ENCODE data around the gene TRMT11. TPM values are rescaled to one million over a fixed set of nuclear protein-coding genes. Genes with fewer than 3 reads are reported as not detected.

Gene TRMT11
- total and polyA plus RNA-seq, 10 of the 15 experiments (the other 5 are each of a cell fraction or from before 2014, with no cell fraction given): 34.0 to 81.1 (median 43.7) TPM

- H3K79me2 ChIP-seq (ENCODE audit: control insufficient read depth, insufficient read depth, low read length): no peaks in the 10 kb centered on the region
- no peaks in the 10 kb centered on the region for H4K20me1 ChIP-seq (ENCODE audit: control insufficient read depth, insufficient read depth)
- FAIRE-seq (no peak), DNase-seq (ENCODE audit: low read depth, low spot score) (no peak), ATAC-seq (no peak)
- H3K27me3 ChIP-seq (replicated peaks in 1 of 2; ENCODE audit: control insufficient read depth in 2 of 2, insufficient read depth in 2 of 2, low read length in 1 of 2): no peaks in the 10 kb centered on the region
- ChIA-PET CTCF (interaction anchor here (1.3 kb wide), 1 partner anchor 13 kb away, joined by 3 read pairs; no protein-coding TSS in a partner anchor), SMC1A (ENCODE audit: uncharacterized antibody, unreplicated experiment) (interaction anchor here (0.6 to 2.1 kb wide), 4 partner anchors 11 to 72 kb away, joined by 3 to 6 read pairs (median 5); no protein-coding TSS in a partner anchor), RAD21 (ENCODE audit: unreplicated experiment) (no interaction called here), POLR2A (interaction anchor here (0.7 to 1.5 kb wide), 2 partner anchors 9 to 13 kb away, joined by 3 read pairs; no protein-coding TSS in a partner anchor)
- no peak overlapping the region for H3K4me2 ChIP-seq (ENCODE audit: control insufficient read depth, insufficient read depth)
- no peak for TF ChIP-seq RFX5 (IDR thresholded peaks at IDR 0.05; ENCODE audit: low read depth, low read length)
- no peak for TF ChIP-seq MYC (IDR thresholded peaks at IDR 0.05; ENCODE audit: insufficient read depth, insufficient read length, insufficient replicate concordance, low read length, severe bottlenecking)
- no peak for TF ChIP-seq BRCA1 (IDR thresholded peaks at IDR 0.05; ENCODE audit: low read depth, low read length)
- TF ChIP-seq CHD2 (IDR thresholded peaks at IDR 0.05; ENCODE audit: borderline replicate concordance, low read depth, low read length): no peak
- no peak for TF ChIP-seq SMAD5 (IDR thresholded peaks at IDR 0.05; ENCODE audit: low read depth)
- no peak for TF ChIP-seq CBX3 (IDR thresholded peaks at IDR 0.05; ENCODE audit: borderline replicate concordance, low read depth)
- no peak for TF ChIP-seq RBBP5 (conservative IDR thresholded peaks at IDR 0.05)
- no peaks in the 10 kb centered on the region for H3K4me1 ChIP-seq (ENCODE audit: control insufficient read depth, insufficient read depth, low read length)
- in situ Hi-C loops (cut with MboI): no loop called here
- no peak overlapping the region for H3K27ac ChIP-seq (ENCODE audit: control insufficient read depth, insufficient read depth)
- intact Hi-C loops (cut with micrococcal nuclease; ENCODE audit: unreplicated experiment): no loop called here
- no peaks in the 10 kb centered on the region for H3K9me3 ChIP-seq (replicated peaks; ENCODE audit: control insufficient read depth, insufficient read depth, low read length)
- H3K9ac ChIP-seq (ENCODE audit: control insufficient read depth, insufficient read depth, low read length): no peak overlapping the region
- no peak overlapping the region for H3K4me3 ChIP-seq
- WGBS (ENCODE audit: insufficient coverage, insufficient replicate concordance, low lambda C conversion rate, missing lambda C conversion rate): 0% methylated on average over 1 of the region's 1 CpG
- no TSS peak for BruUV-seq (replicated peaks)
- H2AFZ ChIP-seq (ENCODE audit: control insufficient read depth, low read depth, low read length): no peak overlapping the region
- H3K36me3 ChIP-seq (ENCODE audit: control insufficient read depth in 2 of 2, insufficient read depth in 2 of 2, low read length in 1 of 2): peaks cover 0 to 1% of the 10 kb centered on the region in 2 experiments; a peak in 2 of 4 replicates
These were observed 66.1 kb downstream of the TRMT11 start for GRCh38 chr6:126052485-126052884.

GRCh38 chr6:126054258-126054702 lies 67.9 kb downstream of the TRMT11 start:
- Histone ChIP-seq H3K27ac (ENCODE audit: control insufficient read depth, insufficient read depth) (no peak overlapping the region), H3K4me2 (ENCODE audit: control insufficient read depth, insufficient read depth) (no peak overlapping the region), H3K4me1 (ENCODE audit: control insufficient read depth, insufficient read depth, low read length) (no peaks in the 10 kb centered on the region), H3K9me3 (replicated peaks; ENCODE audit: control insufficient read depth, insufficient read depth, low read length) (no peaks in the 10 kb centered on the region), H4K20me1 (ENCODE audit: control insufficient read depth, insufficient read depth) (no peaks in the 10 kb centered on the region), H3K4me3 (no peak overlapping the region), H2AFZ (ENCODE audit: control insufficient read depth, low read depth, low read length) (no peak overlapping the region), H3K36me3 (ENCODE audit: control insufficient read depth in 2 of 2, insufficient read depth in 2 of 2, low read length in 1 of 2) (no peaks in the 10 kb centered on the region; a peak in 1 of 4 replicates), H3K9ac (ENCODE audit: control insufficient read depth, insufficient read depth, low read length) (no peak overlapping the region), H3K79me2 (ENCODE audit: control insufficient read depth, insufficient read depth, low read length) (no peaks in the 10 kb centered on the region), H3K27me3 (replicated peaks in 1 of 2; ENCODE audit: control insufficient read depth in 2 of 2, insufficient read depth in 2 of 2, low read length in 1 of 2) (no peaks in the 10 kb centered on the region)
- no TSS peak for BruUV-seq (replicated peaks)
- SMC1A ChIA-PET (ENCODE audit: uncharacterized antibody, unreplicated experiment): interaction anchor here (0.8 to 1.2 kb wide), 2 partner anchors 12 to 18 kb away, joined by 3 read pairs; no protein-coding TSS in a partner anchor
- in situ Hi-C loops (cut with MboI): no loop called here
- 97% methylated on average over 4 of the region's 4 CpGs for WGBS (ENCODE audit: insufficient coverage, insufficient replicate concordance, low lambda C conversion rate, missing lambda C conversion rate)
- POLR2A ChIA-PET: interaction anchor here (1.0 kb wide), 1 partner anchor 42 kb away, joined by 4 read pairs; no protein-coding TSS in a partner anchor
- ATAC-seq (no peak; the same call in 2 of the 3 replicates), DNase-seq (ENCODE audit: low read depth, low spot score) (no peak), FAIRE-seq (no peak)
- RAD21 ChIA-PET (ENCODE audit: unreplicated experiment): no interaction called here
- CTCF ChIA-PET: interaction anchor here (0.6 to 0.8 kb wide), 4 partner anchors 16 to 75 kb away, joined by 3 to 4 read pairs (median 3); no protein-coding TSS in a partner anchor
- intact Hi-C loops (cut with micrococcal nuclease; ENCODE audit: unreplicated experiment): no loop called here
- TF ChIP-seq E2F4 (IDR thresholded peaks at IDR 0.05; ENCODE audit: low read depth, low read length): no peak
- TF ChIP-seq BMI1 (IDR thresholded peaks at IDR 0.05; ENCODE audit: borderline replicate concordance): no peak
- TF ChIP-seq SMARCA5 (IDR thresholded peaks at IDR 0.05): no peak
- TF ChIP-seq USF1 (IDR thresholded peaks at IDR 0.05; ENCODE audit: borderline replicate concordance, extremely low read length, insufficient read depth, low read depth, low read length): no peak
- no peak for TF ChIP-seq RUNX3 (IDR thresholded peaks at IDR 0.05; ENCODE audit: low read length)
- no peak for TF ChIP-seq KDM1A (IDR thresholded peaks at IDR 0.05; ENCODE audit: borderline replicate concordance)
- TF ChIP-seq SPI1 (IDR thresholded peaks at IDR 0.05; ENCODE audit: borderline replicate concordance, insufficient read depth, low read depth, low read length): no peak
